WTC11 (cell line): ENCODE measurements around the gene PITPNC1. TPM values are rescaled to one million over a fixed set of nuclear protein-coding genes. Genes with fewer than 3 reads are reported as not detected.

Experiments used
- ATAC-seq: fragments of 200-7000 bp; cut with Tn5 transposase; 2 replicates; pipeline ENCODE4 v1.10.0; 2021; ENCODE audit warnings: mild to moderate bottlenecking, moderate library complexity
- CTCF ChIA-PET: fragments of 300-600 bp; sonication (Branson Sonifier 250); formaldehyde crosslinking; loops from one replicate; lab custom pipeline; 2021; ENCODE audit warnings: antibody characterized with exemption; lab: Charles Lee
- POLR2A ChIA-PET: fragments of 350-600 bp; sonication (Branson Sonifier 250); formaldehyde crosslinking; loops from one replicate; lab custom pipeline; 2021; ENCODE audit warnings: antibody characterized with exemption; lab: Charles Lee
- DNase-seq: peaks from one replicate; pipeline ENCODE4 v3.0.0; 2021; ENCODE audit warnings: low spot score
- H3K27ac Mint-ChIP-seq: 2 replicates; pipeline ENCODE4 v1.8.0; 2021; ENCODE audit warnings: mixed read lengths
- H3K27me3 Mint-ChIP-seq: 2 replicates; pipeline ENCODE4 v1.8.0; 2021; ENCODE audit warnings: low read depth, mild to moderate bottlenecking, moderate library complexity, mixed read lengths
- H3K36me3 Mint-ChIP-seq: 2 replicates; pipeline ENCODE4 v1.8.0; 2021; ENCODE audit warnings: mixed read lengths
- H3K4me1 Mint-ChIP-seq: 2 replicates; pipeline ENCODE4 v1.8.0; 2022; ENCODE audit warnings: mixed read lengths
- H3K4me3 Mint-ChIP-seq: 2 replicates; pipeline ENCODE4 v1.8.0; 2021; ENCODE audit warnings: mild to moderate bottlenecking, moderate library complexity, mixed read lengths
- H3K9me3 Mint-ChIP-seq: 2 replicates; pipeline ENCODE4 v1.8.0; 2021; ENCODE audit warnings: mixed read lengths
- CBFB ChIP-seq: sonication (generic); formaldehyde crosslinking; IDR thresholded peaks from 2 replicates; pipeline ENCODE4 v1.8.1; 2022; ENCODE audit warnings: mild to moderate bottlenecking, low read depth, missing genetic modification reagents
- ELF4 ChIP-seq: sonication (generic); formaldehyde crosslinking; IDR thresholded peaks from 2 replicates; pipeline ENCODE4 v1.8.1; 2022; ENCODE audit warnings: low read depth, mild to moderate bottlenecking, moderate library complexity, missing genetic modification reagents
- ESRRA ChIP-seq: sonication (generic); formaldehyde crosslinking; IDR thresholded peaks from 2 replicates; pipeline ENCODE4 v1.8.1; 2022; ENCODE audit warnings: mild to moderate bottlenecking, missing genetic modification reagents, borderline replicate concordance
- FOXK1 ChIP-seq: sonication (generic); formaldehyde crosslinking; IDR thresholded peaks from 2 replicates; pipeline ENCODE4 v1.8.0; 2022; ENCODE audit warnings: mild to moderate bottlenecking, moderate library complexity, missing genetic modification reagents
- FOXP1 ChIP-seq: sonication (generic); formaldehyde crosslinking; IDR thresholded peaks from 2 replicates; pipeline ENCODE4 v1.8.0; 2022; ENCODE audit warnings: missing genetic modification reagents, mild to moderate bottlenecking, moderate library complexity, borderline replicate concordance
- GTF2I ChIP-seq: fragments of 250-450 bp; sonication (Bioruptor Pico); conservative IDR thresholded peaks from 2 replicates; pipeline ENCODE4 v1.4.0; 2021; ENCODE audit warnings: mild to moderate bottlenecking
- HMGA2 ChIP-seq: fragments of 250-450 bp; sonication (Bioruptor Pico); IDR thresholded peaks from 2 replicates; pipeline ENCODE4 v1.4.0; 2021; ENCODE audit warnings: mild to moderate bottlenecking, moderate library complexity
- JUN ChIP-seq: sonication (generic); formaldehyde crosslinking; IDR thresholded peaks from 2 replicates; pipeline ENCODE4 v1.8.0; 2023; ENCODE audit warnings: mild to moderate bottlenecking, missing genetic modification reagents
- NFATC4 ChIP-seq: fragments of 250-450 bp; sonication (Bioruptor Pico); IDR thresholded peaks from 2 replicates; pipeline ENCODE4 v1.9.0; 2021; ENCODE audit warnings: mild to moderate bottlenecking
- NFE2L1 ChIP-seq: sonication (generic); formaldehyde crosslinking; IDR thresholded peaks from 2 replicates; pipeline ENCODE4 v1.8.1; 2023; ENCODE audit warnings: missing genetic modification reagents
- NR2C2 ChIP-seq: sonication (generic); formaldehyde crosslinking; IDR thresholded peaks from 2 replicates; pipeline ENCODE4 v1.8.0; 2022; ENCODE audit warnings: mild to moderate bottlenecking, missing genetic modification reagents
- NR3C1 ChIP-seq: sonication (generic); formaldehyde crosslinking; conservative IDR thresholded peaks from 2 replicates; pipeline ENCODE4 v1.8.1; 2023; ENCODE audit warnings: low read depth, mild to moderate bottlenecking, missing genetic modification reagents
- PRRX2 ChIP-seq: fragments of 250-450 bp; sonication (Bioruptor Pico); IDR thresholded peaks from 2 replicates; pipeline ENCODE4 v1.8.0; 2021; ENCODE audit warnings: mild to moderate bottlenecking
- SMAD4 ChIP-seq: sonication (generic); formaldehyde crosslinking; IDR thresholded peaks from 2 replicates; pipeline ENCODE4 v1.8.0; 2022; ENCODE audit warnings: mild to moderate bottlenecking, missing genetic modification reagents
- SP1 ChIP-seq: sonication (generic); formaldehyde crosslinking; conservative IDR thresholded peaks from 2 replicates; pipeline ENCODE4 v1.8.1; 2022; ENCODE audit warnings: missing genetic modification reagents
- TCF7 ChIP-seq: sonication (generic); formaldehyde crosslinking; IDR thresholded peaks from 2 replicates; pipeline ENCODE4 v1.8.0; 2022; ENCODE audit warnings: mild to moderate bottlenecking, low read depth, missing genetic modification reagents, moderate library complexity
- TEAD4 ChIP-seq: sonication (generic); formaldehyde crosslinking; IDR thresholded peaks from 2 replicates; pipeline ENCODE4 v1.8.0; 2022; ENCODE audit warnings: mild to moderate bottlenecking, missing genetic modification reagents
- USF2 ChIP-seq: sonication (generic); formaldehyde crosslinking; IDR thresholded peaks from 2 replicates; pipeline ENCODE4 v1.8.1; 2023; ENCODE audit warnings: mild to moderate bottlenecking, missing genetic modification reagents, moderate library complexity
- ZBTB21 ChIP-seq: sonication (generic); formaldehyde crosslinking; IDR thresholded peaks from 2 replicates; pipeline ENCODE4 v1.8.1; 2023; ENCODE audit warnings: mild to moderate bottlenecking, missing genetic modification reagents, borderline replicate concordance
- ZNF416 ChIP-seq: fragments of 250-450 bp; sonication (Bioruptor Pico); IDR thresholded peaks from 2 replicates; pipeline ENCODE4 v1.9.0; 2021; ENCODE audit warnings: mild to moderate bottlenecking, inconsistent platforms
- ZNF512 ChIP-seq: sonication (generic); formaldehyde crosslinking; IDR thresholded peaks from 2 replicates; pipeline ENCODE4 v1.8.1; 2022; ENCODE audit warnings: missing genetic modification reagents, borderline replicate concordance
- total RNA-seq: library from RNA; stranded (reverse); gene quantifications from 3 replicates; pipeline ENCODE4 v1.2.3, GENCODE V29; 2021
- TF ChIP-seq, protein P1 (sequence below): sonication (generic); formaldehyde crosslinking; IDR thresholded peaks from 2 replicates; pipeline ENCODE4 v1.8.0; 2022; ENCODE audit warnings: mild to moderate bottlenecking, missing genetic modification reagents
- TF ChIP-seq, protein P2 (sequence below): fragments of 200-600 bp; IDR thresholded peaks from 2 replicates; pipeline ENCODE4 v1.8.0; 2022; ENCODE audit warnings: antibody characterized with exemption
- TF ChIP-seq, protein P3 (sequence below): fragments of 250-450 bp; sonication (Bioruptor Pico); conservative IDR thresholded peaks from 2 replicates; pipeline ENCODE4 v1.9.0; 2021; ENCODE audit warnings: mild to moderate bottlenecking
- TF ChIP-seq, protein P4 (sequence below): sonication (generic); formaldehyde crosslinking; IDR thresholded peaks from 2 replicates; pipeline ENCODE4 v1.8.1; 2023; ENCODE audit warnings: mild to moderate bottlenecking, missing genetic modification reagents, borderline replicate concordance

Gene PITPNC1
- total RNA-seq, 1 experiment from 2014 or later = 39.8 TPM

DNA sequence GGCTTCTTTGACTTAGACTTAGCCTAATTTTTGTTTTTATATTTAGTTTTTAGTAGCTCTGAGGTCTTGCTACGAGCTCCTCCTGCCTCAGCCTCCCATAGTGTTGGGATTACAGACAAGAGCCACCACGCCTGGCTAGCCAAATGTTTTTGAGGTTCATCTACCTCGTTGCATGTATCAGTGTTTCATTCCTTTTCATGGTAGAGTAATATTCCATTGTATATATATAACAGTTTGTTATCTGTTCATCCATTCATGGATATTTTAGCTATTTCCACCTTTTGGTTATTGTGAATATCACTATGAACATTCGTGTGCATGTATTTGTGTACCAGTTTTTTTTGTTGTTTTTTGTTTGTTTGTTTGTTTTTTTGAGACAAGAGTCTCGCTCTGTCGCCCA is 352.8 kb downstream of the PITPNC1 start (continued):
- TF ChIP-seq ZNF512 (CRISPR knock-in tag) (no peak), PRRX2 (CRISPR knock-in tag) (no peak), TCF7 (CRISPR knock-in tag) (no peak), ZNF416 (CRISPR knock-in tag) (no peak), NR3C1 (no peak), TEAD4 (CRISPR knock-in tag) (no peak), USF2 (CRISPR knock-in tag) (no peak), GTF2I (CRISPR knock-in tag) (no peak), FOXK1 (CRISPR knock-in tag) (no peak), ELF4 (CRISPR knock-in tag) (no peak), SMAD4 (CRISPR knock-in tag) (no peak)
- TF ChIP-seq, protein P1, sequence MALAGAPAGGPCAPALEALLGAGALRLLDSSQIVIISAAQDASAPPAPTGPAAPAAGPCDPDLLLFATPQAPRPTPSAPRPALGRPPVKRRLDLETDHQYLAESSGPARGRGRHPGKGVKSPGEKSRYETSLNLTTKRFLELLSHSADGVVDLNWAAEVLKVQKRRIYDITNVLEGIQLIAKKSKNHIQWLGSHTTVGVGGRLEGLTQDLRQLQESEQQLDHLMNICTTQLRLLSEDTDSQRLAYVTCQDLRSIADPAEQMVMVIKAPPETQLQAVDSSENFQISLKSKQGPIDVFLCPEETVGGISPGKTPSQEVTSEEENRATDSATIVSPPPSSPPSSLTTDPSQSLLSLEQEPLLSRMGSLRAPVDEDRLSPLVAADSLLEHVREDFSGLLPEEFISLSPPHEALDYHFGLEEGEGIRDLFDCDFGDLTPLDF = no peak
- TF ChIP-seq, protein P2, sequence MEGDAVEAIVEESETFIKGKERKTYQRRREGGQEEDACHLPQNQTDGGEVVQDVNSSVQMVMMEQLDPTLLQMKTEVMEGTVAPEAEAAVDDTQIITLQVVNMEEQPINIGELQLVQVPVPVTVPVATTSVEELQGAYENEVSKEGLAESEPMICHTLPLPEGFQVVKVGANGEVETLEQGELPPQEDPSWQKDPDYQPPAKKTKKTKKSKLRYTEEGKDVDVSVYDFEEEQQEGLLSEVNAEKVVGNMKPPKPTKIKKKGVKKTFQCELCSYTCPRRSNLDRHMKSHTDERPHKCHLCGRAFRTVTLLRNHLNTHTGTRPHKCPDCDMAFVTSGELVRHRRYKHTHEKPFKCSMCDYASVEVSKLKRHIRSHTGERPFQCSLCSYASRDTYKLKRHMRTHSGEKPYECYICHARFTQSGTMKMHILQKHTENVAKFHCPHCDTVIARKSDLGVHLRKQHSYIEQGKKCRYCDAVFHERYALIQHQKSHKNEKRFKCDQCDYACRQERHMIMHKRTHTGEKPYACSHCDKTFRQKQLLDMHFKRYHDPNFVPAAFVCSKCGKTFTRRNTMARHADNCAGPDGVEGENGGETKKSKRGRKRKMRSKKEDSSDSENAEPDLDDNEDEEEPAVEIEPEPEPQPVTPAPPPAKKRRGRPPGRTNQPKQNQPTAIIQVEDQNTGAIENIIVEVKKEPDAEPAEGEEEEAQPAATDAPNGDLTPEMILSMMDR = no peak

DNA sequence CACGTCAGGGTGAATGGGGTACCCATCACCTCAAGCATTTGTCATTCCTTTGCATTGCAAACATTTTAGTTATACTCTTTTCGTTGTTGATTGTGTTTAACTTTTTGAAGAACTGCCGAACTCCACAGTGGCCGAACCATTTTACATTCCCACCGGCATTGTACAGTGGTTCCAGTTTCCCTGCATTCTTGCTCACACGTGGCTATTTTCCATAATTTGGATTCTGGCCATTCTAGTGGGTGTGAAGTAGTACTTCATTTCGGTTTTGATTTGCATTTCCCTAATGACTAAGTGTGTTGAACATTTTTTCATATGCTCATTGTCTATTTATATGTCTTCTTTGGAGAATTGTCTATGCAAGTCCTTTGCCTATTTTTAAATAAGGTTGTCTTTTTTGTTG is 353.6 kb downstream of the PITPNC1 start:
- POLR2A ChIA-PET = no interaction called here
- DNase-seq (no peak), ATAC-seq (no peak)
- Mint-ChIP-seq H3K27me3 (no peaks in the 10 kb centered on the region), H3K36me3 (peaks cover 71% of the 10 kb centered on the region), H3K4me1 (peaks cover 19% of the 10 kb centered on the region), H3K4me3 (no peak overlapping the region), H3K27ac (no peak overlapping the region), H3K9me3 (peaks cover 4% of the 10 kb centered on the region; the same call in 1 of the 2 replicates)
- TF ChIP-seq JUN (CRISPR knock-in tag) (no peak), NR2C2 (no peak)
- CTCF ChIA-PET = no interaction called here

DNA sequence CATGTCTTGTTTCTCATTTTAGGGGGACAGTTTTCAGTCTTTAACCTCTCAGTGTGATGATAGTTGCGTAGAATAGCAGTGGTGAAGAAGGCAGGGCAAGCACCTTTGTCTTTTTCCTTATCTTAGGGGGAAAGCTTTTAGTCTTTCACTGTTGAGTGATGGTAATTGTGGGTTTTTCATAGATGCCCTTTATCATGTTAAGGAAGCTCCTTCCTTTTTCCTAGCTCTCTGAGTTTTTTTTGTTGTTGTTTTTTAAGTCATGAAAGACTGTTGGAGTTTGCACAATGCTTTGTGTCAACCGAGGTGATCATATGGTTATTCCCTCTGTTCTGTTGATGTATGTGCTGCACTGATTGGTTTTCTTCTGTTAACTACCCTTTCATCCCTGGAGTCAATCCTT is 356.4 kb downstream of the PITPNC1 start:
- Mint-ChIP-seq H3K27ac (peak overlapping the region; percentile 72), H3K36me3 (peaks cover 76% of the 10 kb centered on the region), H3K4me3 (peak overlapping the region; percentile 6), H3K9me3 (peaks cover 4% of the 10 kb centered on the region; the same call in 1 of the 2 replicates), H3K4me1 (peaks cover 19% of the 10 kb centered on the region), H3K27me3 (no peaks in the 10 kb centered on the region)
- ChIA-PET CTCF (interaction anchor here (0.8 kb wide), 1 partner anchor 15 kb away, joined by 3 read pairs; the partner anchor contains the start of gene NOL11), POLR2A (no interaction called here)
- DNase-seq (no peak), ATAC-seq (peak; percentile 75)
- TF ChIP-seq NFATC4 (CRISPR knock-in tag) (no peak), NFE2L1 (CRISPR knock-in tag) (no peak), SP1 (CRISPR knock-in tag) (no peak), GTF2I (CRISPR knock-in tag) (no peak), ESRRA (CRISPR knock-in tag) (no peak), HMGA2 (no peak), FOXP1 (no peak), ZBTB21 (CRISPR knock-in tag) (no peak), CBFB (CRISPR knock-in tag) (no peak)
- TF ChIP-seq, protein P3, sequence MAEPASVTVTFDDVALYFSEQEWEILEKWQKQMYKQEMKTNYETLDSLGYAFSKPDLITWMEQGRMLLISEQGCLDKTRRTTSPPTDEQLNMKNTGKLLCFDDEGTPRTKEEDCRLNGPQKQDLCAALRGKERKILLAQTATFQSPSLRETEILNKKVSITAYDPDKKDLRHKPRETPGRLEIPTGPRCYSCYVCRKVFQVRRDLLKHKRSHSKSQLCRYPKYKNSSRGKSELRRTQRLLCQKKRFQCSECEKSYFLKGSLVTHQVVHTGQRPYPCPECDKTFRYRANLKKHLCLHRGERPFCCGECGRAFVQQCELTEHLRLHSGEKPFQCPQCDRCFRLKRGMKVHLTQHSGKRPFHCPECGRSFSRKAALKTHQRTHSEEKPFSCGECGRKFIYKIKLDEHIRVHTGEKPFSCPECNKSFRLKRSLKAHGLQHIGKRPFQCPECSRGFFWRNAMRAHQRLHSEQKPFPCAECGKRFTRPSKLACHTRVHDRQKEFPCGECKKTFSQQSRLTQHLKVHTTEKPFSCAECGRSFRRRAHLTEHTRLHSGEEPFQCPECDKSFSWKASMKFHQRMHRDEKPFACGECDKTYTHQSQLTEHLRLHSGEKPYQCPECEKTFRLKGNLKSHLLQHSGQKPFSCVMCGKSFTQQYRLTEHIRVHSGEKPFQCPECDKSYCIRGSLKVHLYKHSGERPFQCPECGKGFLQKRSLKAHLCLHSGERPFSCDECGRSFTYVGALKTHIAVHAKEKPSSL = no peak
- TF ChIP-seq, protein P4, sequence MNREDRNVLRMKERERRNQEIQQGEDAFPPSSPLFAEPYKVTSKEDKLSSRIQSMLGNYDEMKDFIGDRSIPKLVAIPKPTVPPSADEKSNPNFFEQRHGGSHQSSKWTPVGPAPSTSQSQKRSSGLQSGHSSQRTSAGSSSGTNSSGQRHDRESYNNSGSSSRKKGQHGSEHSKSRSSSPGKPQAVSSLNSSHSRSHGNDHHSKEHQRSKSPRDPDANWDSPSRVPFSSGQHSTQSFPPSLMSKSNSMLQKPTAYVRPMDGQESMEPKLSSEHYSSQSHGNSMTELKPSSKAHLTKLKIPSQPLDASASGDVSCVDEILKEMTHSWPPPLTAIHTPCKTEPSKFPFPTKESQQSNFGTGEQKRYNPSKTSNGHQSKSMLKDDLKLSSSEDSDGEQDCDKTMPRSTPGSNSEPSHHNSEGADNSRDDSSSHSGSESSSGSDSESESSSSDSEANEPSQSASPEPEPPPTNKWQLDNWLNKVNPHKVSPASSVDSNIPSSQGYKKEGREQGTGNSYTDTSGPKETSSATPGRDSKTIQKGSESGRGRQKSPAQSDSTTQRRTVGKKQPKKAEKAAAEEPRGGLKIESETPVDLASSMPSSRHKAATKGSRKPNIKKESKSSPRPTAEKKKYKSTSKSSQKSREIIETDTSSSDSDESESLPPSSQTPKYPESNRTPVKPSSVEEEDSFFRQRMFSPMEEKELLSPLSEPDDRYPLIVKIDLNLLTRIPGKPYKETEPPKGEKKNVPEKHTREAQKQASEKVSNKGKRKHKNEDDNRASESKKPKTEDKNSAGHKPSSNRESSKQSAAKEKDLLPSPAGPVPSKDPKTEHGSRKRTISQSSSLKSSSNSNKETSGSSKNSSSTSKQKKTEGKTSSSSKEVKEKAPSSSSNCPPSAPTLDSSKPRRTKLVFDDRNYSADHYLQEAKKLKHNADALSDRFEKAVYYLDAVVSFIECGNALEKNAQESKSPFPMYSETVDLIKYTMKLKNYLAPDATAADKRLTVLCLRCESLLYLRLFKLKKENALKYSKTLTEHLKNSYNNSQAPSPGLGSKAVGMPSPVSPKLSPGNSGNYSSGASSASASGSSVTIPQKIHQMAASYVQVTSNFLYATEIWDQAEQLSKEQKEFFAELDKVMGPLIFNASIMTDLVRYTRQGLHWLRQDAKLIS (CRISPR knock-in tag) = no peak
